Islet of Langerhans (tissue), 1 donor: ENCODE data around the gene CRYBA1.
"Not testable (repeated sequence)": the region's sequence is repeated elsewhere in the genome, so short reads cannot be mapped to it uniquely, and the experiment has no call there.

Source experiments
- FAIRE-seq: peaks from one replicate; lab custom pipeline; 2011; peaks lifted over from hg19 to GRCh38; lab: Jason Lieb, UNC

Gene CRYBA1

GRCh38 chr17:29246628-29247027 lies at the start of gene CRYBA1:
Gene CRYBA1, plus strand, starts transcription at chr17:29246859. Its CDS starts 5 bp downstream, at chr17:29246864.
- FAIRE-seq: no peak

GRCh38 chr17:29197516-29198272 lies 49.0 kb upstream of the CRYBA1 start:
- no peak for FAIRE-seq

GRCh38 chr17:29204068-29204804 lies 42.4 kb upstream of the CRYBA1 start:
- FAIRE-seq: not testable (repeated sequence)

- no peak for FAIRE-seq
These were observed 41.6 kb upstream of the CRYBA1 start for GRCh38 chr17:29205047-29205446.

GRCh38 chr17:29207975-29208374 lies 38.7 kb upstream of the CRYBA1 start:
- no peak for FAIRE-seq

- no peak for FAIRE-seq
These were observed 37.6 kb upstream of the CRYBA1 start for GRCh38 chr17:29209073-29209472.

GRCh38 chr17:29210879-29211278 lies 35.8 kb upstream of the CRYBA1 start:
- FAIRE-seq: no peak

GRCh38 chr17:29212094-29212631 lies 34.5 kb upstream of the CRYBA1 start:
- no peak for FAIRE-seq

GRCh38 chr17:29212681-29213121 lies 34.0 kb upstream of the CRYBA1 start:
- no peak for FAIRE-seq

- FAIRE-seq: no peak
These were observed 32.2 kb upstream of the CRYBA1 start for GRCh38 chr17:29214215-29215146.

- no peak for FAIRE-seq
These were observed 31.5 kb upstream of the CRYBA1 start for GRCh38 chr17:29215174-29215573.

GRCh38 chr17:29215717-29216116 lies 30.9 kb upstream of the CRYBA1 start:
- FAIRE-seq: no peak

GRCh38 chr17:29216181-29216580 lies 30.5 kb upstream of the CRYBA1 start:
- no peak for FAIRE-seq

- no peak for FAIRE-seq
These were observed 29.8 kb upstream of the CRYBA1 start for GRCh38 chr17:29216856-29217255.

- FAIRE-seq: no peak
These were observed 27.1 kb upstream of the CRYBA1 start for GRCh38 chr17:29219378-29220047.

GRCh38 chr17:29221338-29221737 lies 25.3 kb upstream of the CRYBA1 start:
- FAIRE-seq: not testable (repeated sequence)

GRCh38 chr17:29225396-29225795 lies 21.3 kb upstream of the CRYBA1 start:
- no peak for FAIRE-seq

- FAIRE-seq: no peak
These were observed 13.4 kb upstream of the CRYBA1 start for GRCh38 chr17:29233301-29233700.

GRCh38 chr17:29234972-29235371 lies 11.7 kb upstream of the CRYBA1 start:
- not testable (repeated sequence) for FAIRE-seq

GRCh38 chr17:29235904-29236303 lies 10.8 kb upstream of the CRYBA1 start:
- FAIRE-seq: no peak

- no peak for FAIRE-seq
These were observed 9.1 kb upstream of the CRYBA1 start for GRCh38 chr17:29237476-29238132.
